HUDEP-2 (cell line): Measurements from ENCODE around the gene NIPAL3.
"Not testable (repeated sequence)": the region's sequence is repeated elsewhere in the genome, so short reads cannot be mapped to it uniquely, and the experiment has no call there.

Experiments used
- DNase-seq, 76 experiments: peaks; one replicate each; lab custom pipeline; 2025; ENCODE audit not compliant: unreplicated experiment in 76 of 76; lab: John Stamatoyannopoulos, UW

NIPAL3 gene

GRCh38 chr1:24420547-24420946, 4.9 kb downstream of the NIPAL3 start:
- DNase-seq = no peak

GRCh38 chr1:24421502-24421901, 5.9 kb downstream of the NIPAL3 start:
- DNase-seq = no peak

- DNase-seq = no peak
Observed at GRCh38 chr1:24424207-24424606, 8.6 kb downstream of the NIPAL3 start.

- DNase-seq = no peak
Observed at GRCh38 chr1:24424990-24425389, 9.4 kb downstream of the NIPAL3 start.

GRCh38 chr1:24425441-24425840, 9.8 kb downstream of the NIPAL3 start:
- DNase-seq = no peak

GRCh38 chr1:24425922-24426321, 10.3 kb downstream of the NIPAL3 start:
- DNase-seq = no peak

- DNase-seq = no peak
Observed at GRCh38 chr1:24426744-24427544, 11.3 kb downstream of the NIPAL3 start.

GRCh38 chr1:24427545-24427862, 11.9 kb downstream of the NIPAL3 start:
- DNase-seq = no peak

GRCh38 chr1:24435782-24436365, 20.3 kb downstream of the NIPAL3 start:
- DNase-seq = no peak

GRCh38 chr1:24437631-24438396, 22.2 kb downstream of the NIPAL3 start:
- no peak for DNase-seq

GRCh38 chr1:24438423-24438901, 22.9 kb downstream of the NIPAL3 start:
- no peak for DNase-seq

- no peak for DNase-seq
Observed at GRCh38 chr1:24440436-24440835, 24.8 kb downstream of the NIPAL3 start.

GRCh38 chr1:24441480-24441879, 25.9 kb downstream of the NIPAL3 start:
- DNase-seq = no peak

GRCh38 chr1:24441996-24442668, 26.5 kb downstream of the NIPAL3 start:
- no peak for DNase-seq

- DNase-seq = no peak
Observed at GRCh38 chr1:24442764-24443163, 27.2 kb downstream of the NIPAL3 start.

- no peak for DNase-seq
Observed at GRCh38 chr1:24443241-24443656, 27.6 kb downstream of the NIPAL3 start.

GRCh38 chr1:24446446-24446845, 30.8 kb downstream of the NIPAL3 start:
- not testable (repeated sequence) for DNase-seq

GRCh38 chr1:24450316-24450715, 34.7 kb downstream of the NIPAL3 start:
- no peak for DNase-seq

GRCh38 chr1:24450857-24451397, 35.3 kb downstream of the NIPAL3 start:
- DNase-seq = no peak

- DNase-seq = no peak
Observed at GRCh38 chr1:24451746-24452145, 36.1 kb downstream of the NIPAL3 start.
